Measurements from ENCODE around the gene OR2S2.
A peak's percentile ranks its signal among the peaks of the same experiment; 100 is the strongest.

GRCh38 chr9:35914301-35914807 is 43.6 kb downstream of the OR2S2 start:
- no peak for TF ChIP-seq CTCF (IDR thresholded peaks at IDR 0.05)
- TF ChIP-seq POLR2AphosphoS5 (IDR thresholded peaks at IDR 0.05; ENCODE audit: insufficient read depth in 1 of 2, low read depth in 1 of 2) = peak in 1 of 2 donors; percentile 15
- no peak for TF ChIP-seq POLR2A (IDR thresholded peaks at IDR 0.05)

All from vagina (tissue), 2 donors.